GM19455 (cell line): Measurements from ENCODE around the gene KAT6B.
A peak's percentile ranks its signal among the peaks of the same experiment; 100 is the strongest.

ENCODE experiments used
- ATAC-seq: cut with Tn5 transposase; IDR thresholded peaks from one replicate; pipeline ENCODE4 v1.9.1; 2021; ENCODE audit not compliant: unreplicated experiment

The KAT6B gene

GRCh38 chr10:74944205-74944604 lies 117.8 kb downstream of the KAT6B start:
- ATAC-seq, result no peak

GRCh38 chr10:74947781-74948401 lies 121.5 kb downstream of the KAT6B start:
- no peak for ATAC-seq

GRCh38 chr10:74949034-74949832 lies 122.8 kb downstream of the KAT6B start:
- ATAC-seq, result no peak

- ATAC-seq, result no peak
Observed at GRCh38 chr10:74949843-74950765, 123.7 kb downstream of the KAT6B start.

GRCh38 chr10:74953214-74953613 lies 126.8 kb downstream of the KAT6B start:
- no peak for ATAC-seq

GRCh38 chr10:74955796-74956195 lies 129.4 kb downstream of the KAT6B start:
- ATAC-seq, result no peak

GRCh38 chr10:74956555-74957111 lies 130.2 kb downstream of the KAT6B start:
- no peak for ATAC-seq

- ATAC-seq, result no peak
Observed at GRCh38 chr10:74957285-74957961, 131.0 kb downstream of the KAT6B start.

GRCh38 chr10:74958316-74958715 lies 131.9 kb downstream of the KAT6B start:
- no peak for ATAC-seq

- no peak for ATAC-seq
Observed at GRCh38 chr10:74960670-74961069, 134.3 kb downstream of the KAT6B start.

GRCh38 chr10:74962517-74962916 lies 136.1 kb downstream of the KAT6B start:
- no peak for ATAC-seq

GRCh38 chr10:74963549-74963948 lies 137.1 kb downstream of the KAT6B start:
- peak; percentile 55 for ATAC-seq

- ATAC-seq, result no peak
Observed at GRCh38 chr10:74967911-74968666, 141.7 kb downstream of the KAT6B start.

GRCh38 chr10:74968667-74969061 lies 142.3 kb downstream of the KAT6B start:
- no peak for ATAC-seq

GRCh38 chr10:74969093-74969492 lies 142.7 kb downstream of the KAT6B start:
- no peak for ATAC-seq

GRCh38 chr10:74969530-74969929 lies 143.1 kb downstream of the KAT6B start:
- ATAC-seq, result no peak

GRCh38 chr10:74973741-74974392 lies 147.5 kb downstream of the KAT6B start:
- ATAC-seq, result no peak

GRCh38 chr10:74975758-74976157 lies 149.4 kb downstream of the KAT6B start:
- no peak for ATAC-seq

- ATAC-seq, result no peak
Observed at GRCh38 chr10:74976565-74976964, 150.2 kb downstream of the KAT6B start.
